CD4-positive, alpha-beta T cell treated with Interleukin-4 for 1 hour (primary cell): ENCODE data around the gene PTPRD.
A peak's percentile ranks its signal among the peaks of the same experiment; 100 is the strongest.

Source experiments
- DNase-seq, 2 donors: peaks; one replicate each; pipeline ENCODE4 v3.0.0-alpha.2; 2020 to 2022

The PTPRD gene

GRCh38 chr9:9730174-9730573, 882.6 kb downstream of the PTPRD start:
- DNase-seq, result no peak

- DNase-seq, result no peak
Measured at GRCh38 chr9:9729082-9729481, 883.7 kb downstream of the PTPRD start.

- DNase-seq, result no peak
Measured at GRCh38 chr9:9719373-9720112, 893.3 kb downstream of the PTPRD start.

- DNase-seq, result no peak
Measured at GRCh38 chr9:9718691-9719090, 894.1 kb downstream of the PTPRD start.

GRCh38 chr9:9679433-9679832, 933.4 kb downstream of the PTPRD start:
- no peak for DNase-seq

- no peak for DNase-seq
Measured at GRCh38 chr9:9674461-9674860, 938.3 kb downstream of the PTPRD start.

GRCh38 chr9:9670454-9670853, 942.3 kb downstream of the PTPRD start:
- no peak for DNase-seq

- no peak for DNase-seq
Measured at GRCh38 chr9:9645006-9645405, 967.8 kb downstream of the PTPRD start.

- no peak for DNase-seq
Measured at GRCh38 chr9:9631284-9631683, 981.5 kb downstream of the PTPRD start.

GRCh38 chr9:9625248-9625647, 987.6 kb downstream of the PTPRD start:
- DNase-seq, result no peak

GRCh38 chr9:9623506-9623905, 989.3 kb downstream of the PTPRD start:
- no peak for DNase-seq

GRCh38 chr9:9621355-9621940, 991.4 kb downstream of the PTPRD start:
- DNase-seq, result no peak

GRCh38 chr9:9620736-9621135, 992.1 kb downstream of the PTPRD start:
- no peak for DNase-seq

GRCh38 chr9:9615086-9615485, 997.7 kb downstream of the PTPRD start:
- DNase-seq, result no peak

GRCh38 chr9:9614607-9615006, 998.2 kb downstream of the PTPRD start:
- DNase-seq, result no peak

GRCh38 chr9:9612755-9613154, 1000.0 kb downstream of the PTPRD start:
- DNase-seq, result no peak

- peak in 1 of 2 donors; percentile 30 for DNase-seq
Measured at GRCh38 chr9:9612270-9612669, 1000.5 kb downstream of the PTPRD start.

- DNase-seq, result no peak
Measured at GRCh38 chr9:9605681-9606080, 1007.1 kb downstream of the PTPRD start.

GRCh38 chr9:9603345-9603744, 1009.5 kb downstream of the PTPRD start:
- no peak for DNase-seq

- DNase-seq, result no peak
Measured at GRCh38 chr9:9598723-9599122, 1014.1 kb downstream of the PTPRD start.

- DNase-seq, result no peak
Measured at GRCh38 chr9:9592104-9592503, 1020.7 kb downstream of the PTPRD start.

- no peak for DNase-seq
Measured at GRCh38 chr9:9585920-9586319, 1026.9 kb downstream of the PTPRD start.

- DNase-seq, result no peak
Measured at GRCh38 chr9:9574080-9574479, 1038.7 kb downstream of the PTPRD start.

GRCh38 chr9:9565700-9566099, 1047.1 kb downstream of the PTPRD start:
- DNase-seq, result no peak

- no peak for DNase-seq
Measured at GRCh38 chr9:9563817-9564216, 1049.0 kb downstream of the PTPRD start.
